NCI-H1092 (cell line): Measurements from ENCODE around the gene MRPL3.
"Not testable (repeated sequence)": the region's sequence is repeated elsewhere in the genome, so short reads cannot be mapped to it uniquely, and the experiment has no call there.

Experiments
- DNase-seq: peaks from one replicate; lab custom pipeline; 2025; lab: John Stamatoyannopoulos, UW

Gene MRPL3

GRCh38 chr3:131494706-131495105 lies 8.1 kb downstream of the MRPL3 start:
- DNase-seq = no peak

- DNase-seq = no peak
Observed at GRCh38 chr3:131491775-131492174, 11.0 kb downstream of the MRPL3 start.

GRCh38 chr3:131491084-131491483 lies 11.7 kb downstream of the MRPL3 start:
- no peak for DNase-seq

- DNase-seq = not testable (repeated sequence)
Observed at GRCh38 chr3:131486545-131486944, 16.2 kb downstream of the MRPL3 start.

GRCh38 chr3:131485119-131485518 lies 17.7 kb downstream of the MRPL3 start:
- DNase-seq = no peak

- no peak for DNase-seq
Observed at GRCh38 chr3:131484496-131485111, 18.2 kb downstream of the MRPL3 start.

- DNase-seq = no peak
Observed at GRCh38 chr3:131480116-131480515, 22.7 kb downstream of the MRPL3 start.

GRCh38 chr3:131477813-131478212 lies 25.0 kb downstream of the MRPL3 start:
- no peak for DNase-seq

GRCh38 chr3:131474115-131474514 lies 28.7 kb downstream of the MRPL3 start:
- DNase-seq = no peak

GRCh38 chr3:131470377-131470776 lies 32.4 kb downstream of the MRPL3 start:
- no peak for DNase-seq

GRCh38 chr3:131458653-131459052 lies 44.1 kb downstream of the MRPL3 start:
- DNase-seq = no peak

GRCh38 chr3:131457220-131457619 lies 45.6 kb downstream of the MRPL3 start:
- DNase-seq = no peak

GRCh38 chr3:131454501-131454900 lies 48.3 kb downstream of the MRPL3 start:
- DNase-seq = no peak

GRCh38 chr3:131453533-131453932 lies 49.2 kb downstream of the MRPL3 start:
- no peak for DNase-seq

- DNase-seq = no peak
Observed at GRCh38 chr3:131447349-131447748, 55.4 kb downstream of the MRPL3 start.

- DNase-seq = no peak
Observed at GRCh38 chr3:131444180-131444579, 58.6 kb downstream of the MRPL3 start.

- no peak for DNase-seq
Observed at GRCh38 chr3:131439084-131439483, 63.7 kb downstream of the MRPL3 start.

- DNase-seq = no peak
Observed at GRCh38 chr3:131435000-131435399, 67.8 kb downstream of the MRPL3 start.

- no peak for DNase-seq
Observed at GRCh38 chr3:131432441-131432840, 70.3 kb downstream of the MRPL3 start.

GRCh38 chr3:131431754-131432153 lies 71.0 kb downstream of the MRPL3 start:
- DNase-seq = no peak

- DNase-seq = no peak
Observed at GRCh38 chr3:131427226-131427625, 75.5 kb downstream of the MRPL3 start.

GRCh38 chr3:131421957-131422498 lies 80.7 kb downstream of the MRPL3 start:
- DNase-seq = no peak

- DNase-seq = no peak
Observed at GRCh38 chr3:131421301-131421700, 81.5 kb downstream of the MRPL3 start.

- no peak for DNase-seq
Observed at GRCh38 chr3:131417751-131418150, 85.0 kb downstream of the MRPL3 start.
